ENCODE results near the gene HCST.

GRCh38 chr19:35869327-35870123, 32.8 kb upstream of the HCST start:
- TF ChIP-seq POLR2A (IDR thresholded peaks at IDR 0.05) (no peak), CTCF (IDR thresholded peaks at IDR 0.05) (no peak), POLR2AphosphoS5 (IDR thresholded peaks at IDR 0.05; ENCODE audit: insufficient read depth in 1 of 2, low read depth in 1 of 2) (no peak)
